ENCODE data around the gene EPPIN. TPM values are rescaled to one million over a fixed set of nuclear protein-coding genes. Genes with fewer than 3 reads are reported as not detected.

The EPPIN gene
- total and polyA plus RNA-seq, 10 of the 15 experiments (the other 5 are each of a cell fraction or from before 2014, with no cell fraction given) = not detected

GRCh38 chr20:45592574-45593189 is 45.5 kb upstream of the EPPIN start:
- intact Hi-C loops (cut with micrococcal nuclease; ENCODE audit: unreplicated experiment) (loop anchor here (1.0 kb wide), 1 partner anchor 179 kb away; no protein-coding TSS in a partner anchor), in situ Hi-C loops (cut with MboI) (no loop called here)
- CTCF ChIA-PET = interaction anchor here (0.6 to 3.6 kb wide), 5 partner anchors 9 to 178 kb away, joined by 3 to 46 read pairs (median 4); no protein-coding TSS in a partner anchor
- Histone ChIP-seq H3K27me3 (replicated peaks in 1 of 2; ENCODE audit: control insufficient read depth in 2 of 2, insufficient read depth in 2 of 2, low read length in 1 of 2) (no peaks in the 10 kb centered on the region; a peak in 2 of 4 replicates), H2AFZ (ENCODE audit: control insufficient read depth, low read depth, low read length) (no peak overlapping the region), H3K4me2 (ENCODE audit: control insufficient read depth, insufficient read depth) (no peak overlapping the region), H3K9me3 (replicated peaks; ENCODE audit: control insufficient read depth, insufficient read depth, low read length) (no peaks in the 10 kb centered on the region), H3K79me2 (ENCODE audit: control insufficient read depth, insufficient read depth, low read length) (no peaks in the 10 kb centered on the region), H3K4me3 (no peak overlapping the region), H4K20me1 (ENCODE audit: control insufficient read depth, insufficient read depth) (no peaks in the 10 kb centered on the region), H3K4me1 (ENCODE audit: control insufficient read depth, insufficient read depth, low read length) (no peaks in the 10 kb centered on the region), H3K27ac (ENCODE audit: control insufficient read depth, insufficient read depth) (no peak overlapping the region), H3K36me3 (ENCODE audit: control insufficient read depth in 2 of 2, insufficient read depth in 2 of 2, low read length in 1 of 2) (no peaks in the 10 kb centered on the region), H3K9ac (ENCODE audit: control insufficient read depth, insufficient read depth, low read length) (no peak overlapping the region)
- peak; percentile 89 for FAIRE-seq
- no peak for DNase-seq (ENCODE audit: low read depth, low spot score)
- WGBS (ENCODE audit: insufficient coverage, insufficient replicate concordance, low lambda C conversion rate, missing lambda C conversion rate) = 31% methylated on average over 5 of the region's 5 CpGs
- SMC1A ChIA-PET (ENCODE audit: uncharacterized antibody, unreplicated experiment) = interaction anchor here (0.7 to 4.1 kb wide), 2 partner anchors 178 to 603 kb away, joined by 3 to 17 read pairs; no protein-coding TSS in a partner anchor
- POLR2A ChIA-PET = no interaction called here
- BruUV-seq (replicated peaks) = no TSS peak
- peak; percentile 92 for ATAC-seq
- RAD21 ChIA-PET (ENCODE audit: unreplicated experiment) = interaction anchor here (1.0 to 2.5 kb wide), 2 partner anchors 178 kb away, joined by 5 to 12 read pairs; no protein-coding TSS in a partner anchor
- TF ChIP-seq RUNX3 (IDR thresholded peaks at IDR 0.05; ENCODE audit: low read length) = peak; percentile 16; the same call in 1 of the 2 replicates
- no peak for TF ChIP-seq ZNF24 (IDR thresholded peaks at IDR 0.05)
- no peak for TF ChIP-seq CUX1 (IDR thresholded peaks at IDR 0.05; ENCODE audit: insufficient replicate concordance, low read depth, low read length)
- TF ChIP-seq RFX5 (IDR thresholded peaks at IDR 0.05; ENCODE audit: low read depth, low read length) = no peak
- no peak for TF ChIP-seq CEBPZ (IDR thresholded peaks at IDR 0.05; ENCODE audit: low read depth, low read length)
- TF ChIP-seq RAD21 (IDR thresholded peaks at IDR 0.05; ENCODE audit: insufficient read depth, low read depth, low read length) = peak; percentile 71
- TF ChIP-seq YY1 (IDR thresholded peaks at IDR 0.05; ENCODE audit: low read depth, low read length) = peak; percentile 78
- no peak for TF ChIP-seq CHD2 (IDR thresholded peaks at IDR 0.05; ENCODE audit: borderline replicate concordance, low read depth, low read length)
- TF ChIP-seq, protein P1, sequence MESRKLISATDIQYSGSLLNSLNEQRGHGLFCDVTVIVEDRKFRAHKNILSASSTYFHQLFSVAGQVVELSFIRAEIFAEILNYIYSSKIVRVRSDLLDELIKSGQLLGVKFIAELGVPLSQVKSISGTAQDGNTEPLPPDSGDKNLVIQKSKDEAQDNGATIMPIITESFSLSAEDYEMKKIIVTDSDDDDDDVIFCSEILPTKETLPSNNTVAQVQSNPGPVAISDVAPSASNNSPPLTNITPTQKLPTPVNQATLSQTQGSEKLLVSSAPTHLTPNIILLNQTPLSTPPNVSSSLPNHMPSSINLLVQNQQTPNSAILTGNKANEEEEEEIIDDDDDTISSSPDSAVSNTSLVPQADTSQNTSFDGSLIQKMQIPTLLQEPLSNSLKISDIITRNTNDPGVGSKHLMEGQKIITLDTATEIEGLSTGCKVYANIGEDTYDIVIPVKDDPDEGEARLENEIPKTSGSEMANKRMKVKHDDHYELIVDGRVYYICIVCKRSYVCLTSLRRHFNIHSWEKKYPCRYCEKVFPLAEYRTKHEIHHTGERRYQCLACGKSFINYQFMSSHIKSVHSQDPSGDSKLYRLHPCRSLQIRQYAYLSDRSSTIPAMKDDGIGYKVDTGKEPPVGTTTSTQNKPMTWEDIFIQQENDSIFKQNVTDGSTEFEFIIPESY (IDR thresholded peaks at IDR 0.05) = no peak
- no peak for TF ChIP-seq KLF5 (IDR thresholded peaks at IDR 0.05; ENCODE audit: partially characterized antibody)
- no peak for TF ChIP-seq SUZ12 (IDR thresholded peaks at IDR 0.05; ENCODE audit: unreplicated experiment)

Measured in GM12878 (cell line).